ENCODE measurements around the gene SMG5. TPM values are rescaled to one million over a fixed set of nuclear protein-coding genes. Genes with fewer than 3 reads are reported as not detected.
A peak's percentile ranks its signal among the peaks of the same experiment; 100 is the strongest.

The SMG5 gene
- total RNA-seq, 1 experiment from 2014 or later, result 155 TPM

- H3K27me3 ChIP-seq (replicated peaks; ENCODE audit: control insufficient read depth, insufficient read depth, low read length), result no peaks in the 10 kb centered on the region
- Mint-ChIP-seq H3K27ac (ENCODE audit: unreplicated experiment) (peak overlapping the region; percentile 61), H3K36me3 (ENCODE audit: insufficient read depth, unreplicated experiment) (peaks cover 45% of the 10 kb centered on the region), H3K4me3 (ENCODE audit: unreplicated experiment) (peak overlapping the region; percentile 78), H3K4me1 (ENCODE audit: low read depth, unreplicated experiment) (peaks cover 24% of the 10 kb centered on the region), H3K9me3 (ENCODE audit: unreplicated experiment) (no peaks in the 10 kb centered on the region), H3K27me3 (ENCODE audit: insufficient read depth, unreplicated experiment) (no peaks in the 10 kb centered on the region)
- peaks cover 24% of the 10 kb centered on the region for H3K4me1 ChIP-seq
- TF ChIP-seq CTCF (IDR thresholded peaks at IDR 0.05; ENCODE audit: insufficient read depth in 1 of 2, low read depth in 1 of 2, low read length in 1 of 2, severe bottlenecking in 1 of 2, unreplicated experiment in 1 of 2), result no peak
- peak overlapping the region; percentile 78 for H3K4me3 ChIP-seq (ENCODE audit: low read depth, low read length)
- POLR2A ChIA-PET, result interaction anchor here (0.6 to 1.0 kb wide), 2 partner anchors 63 to 68 kb away, joined by 3 read pairs; partner anchors contain the start of gene PMF1
- no peaks in the 10 kb centered on the region for H3K9me3 ChIP-seq
- no peak for DNase-seq
- intact Hi-C loops (cut with micrococcal nuclease; ENCODE audit: unreplicated experiment), result no loop called here
- CTCF ChIA-PET, result interaction anchor here (0.6 to 3.7 kb wide), 2 partner anchors 38 to 56 kb away, joined by 5 to 22 read pairs; no protein-coding TSS in a partner anchor
- no TSS peak for BruUV-seq (replicated peaks)
- peaks cover 9% of the 10 kb centered on the region for H3K36me3 ChIP-seq (ENCODE audit: control insufficient read depth, insufficient read depth, low read length)
Measured at GRCh38 chr1:156281281-156281680, 1.3 kb downstream of the SMG5 start.

- DNase-seq, result no peak
- ChIA-PET POLR2A (interaction anchor here (0.5 kb wide), 1 partner anchor 114 kb away, joined by 3 read pairs; no protein-coding TSS in a partner anchor), CTCF (no interaction called here)
- H3K4me3 Mint-ChIP-seq (ENCODE audit: unreplicated experiment), result no peak overlapping the region
- H3K9me3 Mint-ChIP-seq (ENCODE audit: unreplicated experiment), result no peaks in the 10 kb centered on the region
- no peaks in the 10 kb centered on the region for H3K27me3 ChIP-seq (replicated peaks; ENCODE audit: control insufficient read depth, insufficient read depth, low read length)
- H3K36me3 Mint-ChIP-seq (ENCODE audit: insufficient read depth, unreplicated experiment), result peaks cover 59% of the 10 kb centered on the region
- no peak overlapping the region for H3K27ac Mint-ChIP-seq (ENCODE audit: unreplicated experiment)
- intact Hi-C loops (cut with micrococcal nuclease; ENCODE audit: unreplicated experiment), result no loop called here
- H3K4me3 ChIP-seq (ENCODE audit: low read depth, low read length), result no peak overlapping the region
- BruUV-seq (replicated peaks), result no TSS peak
- H3K4me1 ChIP-seq, result peaks cover 21% of the 10 kb centered on the region
- peaks cover 24% of the 10 kb centered on the region for H3K4me1 Mint-ChIP-seq (ENCODE audit: low read depth, unreplicated experiment)
- peaks cover 9% of the 10 kb centered on the region for H3K36me3 ChIP-seq (ENCODE audit: control insufficient read depth, insufficient read depth, low read length)
- no peaks in the 10 kb centered on the region for H3K27me3 Mint-ChIP-seq (ENCODE audit: insufficient read depth, unreplicated experiment)
- H3K9me3 ChIP-seq, result no peaks in the 10 kb centered on the region
- no peak for TF ChIP-seq CTCF (IDR thresholded peaks at IDR 0.05; ENCODE audit: insufficient read depth in 1 of 2, low read depth in 1 of 2, low read length in 1 of 2, severe bottlenecking in 1 of 2, unreplicated experiment in 1 of 2)
Measured at GRCh38 chr1:156279837-156280236, 2.8 kb downstream of the SMG5 start.

GRCh38 chr1:156276966-156277381 lies 5.7 kb downstream of the SMG5 start:
- CTCF ChIA-PET, result no interaction called here
- H3K36me3 Mint-ChIP-seq (ENCODE audit: insufficient read depth, unreplicated experiment), result peaks cover 70% of the 10 kb centered on the region

More at GRCh38 chr1:156276966-156277381, 5.7 kb downstream of the SMG5 start:
- DNase-seq, result peak; percentile 59 to 60
- no peak for TF ChIP-seq CTCF (IDR thresholded peaks at IDR 0.05; ENCODE audit: insufficient read depth in 1 of 2, low read depth in 1 of 2, low read length in 1 of 2, severe bottlenecking in 1 of 2, unreplicated experiment in 1 of 2)
- peaks cover 12% of the 10 kb centered on the region for H3K4me1 Mint-ChIP-seq (ENCODE audit: low read depth, unreplicated experiment)
- intact Hi-C loops (cut with micrococcal nuclease; ENCODE audit: unreplicated experiment), result no loop called here
- Histone ChIP-seq H3K27me3 (replicated peaks; ENCODE audit: control insufficient read depth, insufficient read depth, low read length) (no peaks in the 10 kb centered on the region), H3K4me3 (ENCODE audit: low read depth, low read length) (no peak overlapping the region), H3K4me1 (peaks cover 10% of the 10 kb centered on the region), H3K36me3 (ENCODE audit: control insufficient read depth, insufficient read depth, low read length) (peaks cover 15% of the 10 kb centered on the region), H3K9me3 (no peaks in the 10 kb centered on the region)
- no peaks in the 10 kb centered on the region for H3K9me3 Mint-ChIP-seq (ENCODE audit: unreplicated experiment)
- no TSS peak for BruUV-seq (replicated peaks)
- POLR2A ChIA-PET, result no interaction called here
- no peak overlapping the region for H3K27ac Mint-ChIP-seq (ENCODE audit: unreplicated experiment)
- H3K27me3 Mint-ChIP-seq (ENCODE audit: insufficient read depth, unreplicated experiment), result no peaks in the 10 kb centered on the region
- no peak overlapping the region for H3K4me3 Mint-ChIP-seq (ENCODE audit: unreplicated experiment)
